Adrenal gland (tissue), 12 donors: ENCODE data around the gene MRPL34. TPM values are rescaled to one million over a fixed set of nuclear protein-coding genes. Genes with fewer than 3 reads are reported as not detected.

Source experiments
- DNase-seq, 7 donors: peaks; one replicate each; pipeline ENCODE4 v3.0.0-alpha.2; 2019 to 2020
- H3K27ac ChIP-seq, 5 donors: fragments of 200-600 bp; sonication (generic) in 4 of 5; 1 replicate in 3 of 5; 2 replicates in 2 of 5; pipeline versions ENCODE4 v1.5.1 to v1.8.0; 2016 to 2020; ENCODE audit warnings: mild to moderate bottlenecking in 1 of 5
- H3K27me3 ChIP-seq: fragments of 200-600 bp; 2 replicates; pipeline ENCODE4 v1.8.0; 2021
- H3K36me3 ChIP-seq, 2 donors: fragments of 200-600 bp; replicated peaks in 1 of 2; 1 replicate in 1 of 2; 2 replicates in 1 of 2; pipeline versions ENCODE4 v1.5.1 to v1.8.0; 2018 to 2022
- H3K4me1 ChIP-seq, 2 donors: fragments of 200-600 bp; replicated peaks in 1 of 2; 1 replicate in 1 of 2; 2 replicates in 1 of 2; pipeline versions ENCODE4 v1.5.1 to v1.8.0; 2018 to 2021
- H3K4me3 ChIP-seq, 4 donors: fragments of 200-600 bp; sonication (generic) in 3 of 4; one replicate each; pipeline ENCODE4 v1.5.1; 2016 to 2018
- H3K9me3 ChIP-seq, 3 donors: fragments of 200-600 bp; sonication (generic) in 1 of 3; replicated peaks in 1 of 3; 1 replicate in 2 of 3; 2 replicates in 1 of 3; pipeline versions ENCODE4 v1.5.1 to v1.8.0; 2016 to 2021
- CTCF ChIP-seq, 6 experiments: fragments of 450-650 bp in 4 of 6; fragments of 200-600 bp in 2 of 6; sonication (generic) in 1 of 6; IDR thresholded peaks; 1 replicate in 5 of 6; 2 replicates in 1 of 6; pipeline versions ENCODE4 v1.5.1 to v1.8.0; 2016 to 2021; ENCODE audit warnings: antibody characterized with exemption in 6 of 6, mild to moderate bottlenecking in 2 of 6, moderate library complexity in 1 of 6
- POLR2A ChIP-seq, 2 donors: fragments of 450-650 bp; IDR thresholded peaks; one replicate each; pipeline ENCODE4 v1.6.1; 2017; ENCODE audit warnings: antibody characterized with exemption in 2 of 2, mild to moderate bottlenecking in 2 of 2, moderate library complexity in 1 of 2
- WGBS, 4 donors: extraction: QIAGEN DNeasy Blood & Tissue Kit in 2 of 4; methylation state at CpG; one replicate each; pipeline versions ENCODE4 v1.1.5 to v1.1.7; 2013 to 2017; 5-methylcytosine and 5-hydroxymethylcytosine counted together
- intact Hi-C, 2 donors: fragments of 100-400 bp; cut with DNase I; formaldehyde crosslinking; loops; one replicate each; pipeline versions ENCODE4 v1.14.1 to v1.15.0; 2022 to 2023
- polyA plus RNA-seq, 3 donors: library from polyadenylated mRNA; stranded (reverse); fragments of 200-250 nt in 2 of 3; fragments of 350-450 nt in 1 of 3; fragmentation: Illumina TruSeq in 1 of 3; extraction: RNeasy Lipid Tissue Mini Kit (QIAGEN cat#74804) in 1 of 3; gene quantifications; one replicate each; pipeline ENCODE4 v1.2.3, GENCODE V29; 2013 to 2014
- total RNA-seq, 9 donors: library from RNA; depleted of rRNA in 4 of 9; stranded (reverse); fragments of >200 nt in 4 of 9; fragments of 120-200 nt in 1 of 9; fragmentation: NEBNext Ultra II Directional in 1 of 9; extraction: Animal tissue kit (Norgen Biotek cat#: 25700) in 1 of 9; gene quantifications; one replicate each; pipeline versions ENCODE4 v1.1.0 to v1.2.4, GENCODE V29; 2013 to 2023
- donor health status: healthy with polysubstance abuse.
- donor health status: Bipolar disorder and iron deficiency.
- donor health status: DM: yes; HTN: yes; CAD: no.
- donor health status: DM: no; HTN: no; CAD: no.
- donor health status: DM: no; HTN: no; CAD: no.
- donor health status: DM: yes; HTN: yes; CAD: no.

Gene MRPL34
- total and polyA plus RNA-seq, 12 donors = 95.8 to 358 (median 152) TPM

DNA sequence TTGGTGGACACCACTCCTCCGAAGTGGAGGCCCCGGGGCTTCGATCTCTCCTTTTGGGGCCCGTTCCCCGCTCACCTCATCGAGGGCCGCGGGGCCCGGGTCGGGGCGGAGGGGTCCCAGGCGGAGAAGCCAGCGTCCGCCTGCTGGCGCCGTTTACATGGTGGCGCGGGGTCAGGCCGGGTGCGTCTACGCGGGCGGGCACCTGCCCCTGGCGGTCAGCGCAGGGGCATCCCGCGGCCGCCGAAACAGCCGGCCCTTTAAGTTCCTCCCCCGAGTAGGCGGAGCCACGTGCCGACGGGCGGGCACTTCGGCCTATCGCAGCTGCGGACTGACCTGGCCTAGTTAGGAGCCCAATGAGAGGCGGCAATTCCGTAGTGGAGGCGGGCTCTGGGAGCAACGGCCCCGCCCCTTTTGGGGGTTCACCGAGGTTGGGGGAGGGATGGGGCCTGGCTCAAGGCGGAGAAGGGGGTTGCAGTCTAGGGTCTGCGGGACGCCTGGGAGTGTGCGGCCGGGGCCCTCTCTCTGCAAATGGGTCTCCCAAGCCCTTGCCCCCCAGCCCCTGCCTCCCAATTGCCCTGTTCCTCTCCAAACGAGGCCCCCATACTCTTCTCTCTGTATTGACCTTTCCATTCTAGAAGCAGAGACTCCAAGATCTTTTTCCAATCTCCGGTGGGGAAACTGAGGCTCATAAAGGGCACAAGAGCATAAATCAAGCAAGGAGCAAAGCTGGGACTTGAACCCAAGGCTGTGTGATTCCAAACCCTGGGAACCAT lies 2.3 kb upstream of the MRPL34 start, which contains the start of gene ABHD8:
Gene ABHD8, minus strand, starts transcription at position 259 of the 773 bp plus-strand sequence. CDS start 1,809 bp downstream, outside the sequence.
- WGBS, 4 donors = 1 to 3% (median 1%) methylated on average over 10 to 52 of the region's 52 CpGs
- no peaks in the 10 kb centered on the region for H3K9me3 ChIP-seq
- peak within 1 kb of the TSS; percentile 62 to 95 (median 89) for H3K27ac ChIP-seq
- no peaks in the 10 kb centered on the region for H3K27me3 ChIP-seq
- peak; percentile 98 to 99 (median 98) for DNase-seq
- peak; percentile 48 to 79 for TF ChIP-seq POLR2A (IDR thresholded peaks at IDR 0.05)
- TF ChIP-seq CTCF (IDR thresholded peaks at IDR 0.05) = peak; percentile 42 to 88 (median 65)
- intact Hi-C loops = loop anchor here in 1 of 2 donors (10.0 kb wide), 1 partner anchor 81 kb away; no protein-coding TSS in a partner anchor
- peaks cover 33 to 47% of the 10 kb centered on the region in 2 donors for H3K4me1 ChIP-seq
- peak within 1 kb of the TSS; percentile 35 to 90 (median 70) for H3K4me3 ChIP-seq
- no peaks in the 10 kb centered on the region for H3K36me3 ChIP-seq

- peaks cover 33 to 47% of the 10 kb centered on the region in 2 donors for H3K4me1 ChIP-seq
- no peaks in the 10 kb centered on the region for H3K27me3 ChIP-seq
- H3K36me3 ChIP-seq = no peaks in the 10 kb centered on the region
- H3K9me3 ChIP-seq = no peaks in the 10 kb centered on the region
- H3K27ac ChIP-seq = peak overlapping the region; percentile 62 to 95 (median 89)
- H3K4me3 ChIP-seq = peak overlapping the region in 1 of 4 donors; percentile 90
- intact Hi-C loops = loop anchor here in 1 of 2 donors (10.0 kb wide), 1 partner anchor 81 kb away; no protein-coding TSS in a partner anchor
- TF ChIP-seq POLR2A (IDR thresholded peaks at IDR 0.05) (no peak), CTCF (IDR thresholded peaks at IDR 0.05) (no peak)
- peak in 5 of 7 donors; percentile 59 to 67 (median 63) for DNase-seq
- 35 to 73% (median 46%) methylated on average over 9 to 12 of the region's 12 CpGs for WGBS, 4 donors
These were observed 1.8 kb upstream of the MRPL34 start for GRCh38 chr19:17303940-17304267.

GRCh38 chr19:17304386-17305215 lies 1.1 kb upstream of the MRPL34 start:
- H3K4me1 ChIP-seq = peaks cover 33 to 47% of the 10 kb centered on the region in 2 donors
- H3K9me3 ChIP-seq = no peaks in the 10 kb centered on the region
- no peaks in the 10 kb centered on the region for H3K27me3 ChIP-seq
- no peaks in the 10 kb centered on the region for H3K36me3 ChIP-seq
- no peak overlapping the region for H3K4me3 ChIP-seq
- DNase-seq = peak in 4 of 7 donors; percentile 49 to 69 (median 58)
- no peak for TF ChIP-seq POLR2A (IDR thresholded peaks at IDR 0.05)
- TF ChIP-seq CTCF (IDR thresholded peaks at IDR 0.05) = no peak
- 33 to 51% (median 45%) methylated on average over 10 to 12 of the region's 12 CpGs for WGBS, 4 donors
- H3K27ac ChIP-seq = peak overlapping the region; percentile 64 to 95 (median 89)
- intact Hi-C loops = loop anchor here in 1 of 2 donors (10.0 kb wide), 1 partner anchor 80 kb away; no protein-coding TSS in a partner anchor

DNA sequence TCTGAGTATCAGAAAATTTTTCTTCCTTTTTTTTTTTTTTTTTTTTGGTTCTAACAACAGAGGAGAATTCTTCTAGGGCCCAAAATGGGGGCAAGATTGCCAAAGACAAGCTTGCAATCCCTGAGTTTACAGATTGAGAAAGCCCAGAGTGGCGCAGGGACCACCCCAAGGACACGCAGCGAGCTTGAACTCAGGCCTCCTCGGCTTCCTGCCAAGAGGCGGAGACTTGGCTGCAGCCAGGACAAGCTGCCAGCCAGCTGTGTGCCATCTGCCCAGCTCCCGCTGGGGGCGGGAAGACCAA lies 506 bp upstream of the MRPL34 start:
- no peak for DNase-seq
- Histone ChIP-seq H3K27me3 (no peaks in the 10 kb centered on the region), H3K4me1 (peaks cover 37 to 51% of the 10 kb centered on the region in 2 donors), H3K36me3 (no peaks in the 10 kb centered on the region), H3K27ac (peak overlapping the region; percentile 81 to 97 (median 90)), H3K4me3 (peak overlapping the region in 1 of 4 donors; percentile 75), H3K9me3 (no peaks in the 10 kb centered on the region)
- 0 to 1% (median 0%) methylated on average over 4 to 7 of the region's 7 CpGs for WGBS, 4 donors
- intact Hi-C loops = loop anchor here in 1 of 2 donors (10.0 kb wide), 1 partner anchor 80 kb away; no protein-coding TSS in a partner anchor
- TF ChIP-seq POLR2A (IDR thresholded peaks at IDR 0.05) = no peak
- TF ChIP-seq CTCF (IDR thresholded peaks at IDR 0.05) = no peak
